Parathyroid adenoma (tissue), 2 donors: ENCODE data around the gene HAUS7.

Experiments used
- H2AFZ ChIP-seq: fragments of 300-600 bp; sonication (generic); one replicate; pipeline ENCODE4 v1.7.0; 2017; ENCODE audit warnings: antibody characterized with exemption, mild to moderate bottlenecking
- H3K27ac ChIP-seq: fragments of 300-600 bp; sonication (generic); one replicate; pipeline ENCODE4 v1.7.0; 2017
- H3K27me3 ChIP-seq: fragments of 300-600 bp; sonication (generic); one replicate; pipeline ENCODE4 v1.7.0; 2017; ENCODE audit warnings: low read length; ENCODE audit not compliant: control insufficient read depth, insufficient read depth
- H3K36me3 ChIP-seq: fragments of 300-600 bp; sonication (generic); one replicate; pipeline ENCODE4 v1.7.0; 2017; ENCODE audit warnings: low read length; ENCODE audit not compliant: control insufficient read depth, insufficient read depth
- H3K4me1 ChIP-seq: fragments of 300-600 bp; sonication (generic); one replicate; pipeline ENCODE4 v1.7.0; 2017; ENCODE audit warnings: control low read depth
- H3K4me2 ChIP-seq: fragments of 300-600 bp; sonication (generic); one replicate; pipeline ENCODE4 v1.7.0; 2017; ENCODE audit warnings: low read length
- H3K4me3 ChIP-seq: fragments of 300-600 bp; sonication (generic); one replicate; pipeline ENCODE4 v1.7.0; 2017; ENCODE audit warnings: low read depth, low read length
- H3K79me2 ChIP-seq: fragments of 300-600 bp; sonication (generic); one replicate; pipeline ENCODE4 v1.7.0; 2017; ENCODE audit warnings: control low read depth
- H3K9ac ChIP-seq: fragments of 300-600 bp; sonication (generic); one replicate; pipeline ENCODE4 v1.7.0; 2017; ENCODE audit warnings: mild to moderate bottlenecking
- H3K9me3 ChIP-seq: fragments of 300-600 bp; sonication (generic); one replicate; pipeline ENCODE4 v1.7.0; 2017; ENCODE audit warnings: low read length; ENCODE audit not compliant: control insufficient read depth
- CTCF ChIP-seq: fragments of 300-600 bp; sonication (generic); IDR thresholded peaks from one replicate; pipeline ENCODE4 v1.7.0; 2017; ENCODE audit warnings: antibody characterized with exemption, mild to moderate bottlenecking
- donor health status: primary hyperparathyroidism.

HAUS7 gene

GRCh38 chrX:153450114-153450948, 20.0 kb downstream of the HAUS7 start:
- no peak overlapping the region for H2AFZ ChIP-seq
- H3K36me3 ChIP-seq, result no peaks in the 10 kb centered on the region
- H3K27ac ChIP-seq, result no peak overlapping the region
- H3K79me2 ChIP-seq, result no peaks in the 10 kb centered on the region
- H3K9ac ChIP-seq, result no peak overlapping the region
- H3K4me2 ChIP-seq, result no peak overlapping the region
- H3K4me1 ChIP-seq, result no peaks in the 10 kb centered on the region
- no peak for TF ChIP-seq CTCF
- H3K4me3 ChIP-seq, result no peak overlapping the region
- no peaks in the 10 kb centered on the region for H3K27me3 ChIP-seq
- H3K9me3 ChIP-seq, result no peaks in the 10 kb centered on the region

GRCh38 chrX:153449368-153450113, 20.8 kb downstream of the HAUS7 start:
- Histone ChIP-seq H2AFZ (no peak overlapping the region), H3K9ac (no peak overlapping the region), H3K9me3 (no peaks in the 10 kb centered on the region), H3K27ac (no peak overlapping the region), H3K27me3 (no peaks in the 10 kb centered on the region), H3K4me1 (no peaks in the 10 kb centered on the region), H3K4me2 (no peak overlapping the region), H3K79me2 (no peaks in the 10 kb centered on the region), H3K36me3 (no peaks in the 10 kb centered on the region), H3K4me3 (no peak overlapping the region)
- no peak for TF ChIP-seq CTCF

- no peaks in the 10 kb centered on the region for H3K79me2 ChIP-seq
- H3K4me1 ChIP-seq, result no peaks in the 10 kb centered on the region
- H2AFZ ChIP-seq, result no peak overlapping the region
- H3K9ac ChIP-seq, result no peak overlapping the region
- no peak overlapping the region for H3K4me3 ChIP-seq
- no peak overlapping the region for H3K4me2 ChIP-seq
- no peak overlapping the region for H3K27ac ChIP-seq
- no peak for TF ChIP-seq CTCF
- H3K36me3 ChIP-seq, result no peaks in the 10 kb centered on the region
- no peaks in the 10 kb centered on the region for H3K27me3 ChIP-seq
- H3K9me3 ChIP-seq, result no peaks in the 10 kb centered on the region
Observed at GRCh38 chrX:153448556-153449367, 21.6 kb downstream of the HAUS7 start.

- Histone ChIP-seq H3K79me2 (no peaks in the 10 kb centered on the region), H3K36me3 (no peaks in the 10 kb centered on the region), H3K27ac (no peak overlapping the region), H2AFZ (no peak overlapping the region), H3K9ac (no peak overlapping the region), H3K9me3 (no peaks in the 10 kb centered on the region), H3K4me3 (no peak overlapping the region), H3K4me2 (no peak overlapping the region), H3K27me3 (no peaks in the 10 kb centered on the region), H3K4me1 (no peaks in the 10 kb centered on the region)
- no peak for TF ChIP-seq CTCF
Observed at GRCh38 chrX:153447581-153447960, 22.8 kb downstream of the HAUS7 start.
